HL-60 (cell line): ENCODE measurements around the gene EVA1C.

Source experiments
- DNase-seq, 2 experiments: peaks; one replicate each; pipeline ENCODE4 v3.0.0-alpha.2; 2010 to 2020; ENCODE audit warnings: low read depth in 1 of 2, low spot score in 1 of 2
- H3K27ac ChIP-seq: fragments of 250-450 bp; sonication (Bioruptor Pico); replicated peaks from 2 replicates; pipeline ENCODE4 v1.5.1; 2020; ENCODE audit warnings: mild to moderate bottlenecking, moderate library complexity
- H3K27me3 ChIP-seq: fragments of 250-450 bp; sonication (Bioruptor Pico); 2 replicates; pipeline ENCODE4 v1.5.1; 2021; ENCODE audit warnings: mild to moderate bottlenecking, moderate library complexity; ENCODE audit not compliant: insufficient read depth, poor library complexity, severe bottlenecking
- H3K4me3 ChIP-seq: replicated peaks from 2 replicates; pipeline ENCODE4 v1.5.1; 2011; ENCODE audit warnings: mild to moderate bottlenecking, control low read depth, low read length; ENCODE audit not compliant: insufficient read depth
- GABPA ChIP-seq: IDR thresholded peaks from 2 replicates; pipeline ENCODE4 v1.6.1; 2012; ENCODE audit warnings: low read depth
- POLR2AphosphoS5 ChIP-seq: IDR thresholded peaks from 2 replicates; pipeline ENCODE4 v1.6.1; 2012; ENCODE audit warnings: low read depth
- SPI1 ChIP-seq: IDR thresholded peaks from 2 replicates; pipeline ENCODE4 v1.6.1; 2012; ENCODE audit warnings: low read depth, mild to moderate bottlenecking, borderline replicate concordance
- TF ChIP-seq, protein P1 (sequence below): IDR thresholded peaks from 2 replicates; pipeline ENCODE4 v1.6.1; 2012; ENCODE audit warnings: low read depth; ENCODE audit not compliant: insufficient replicate concordance
- TF ChIP-seq, protein P2 (sequence below): IDR thresholded peaks from one replicate; pipeline ENCODE4 v1.5.1; 2011; ENCODE audit warnings: low read length, control low read depth, inconsistent platforms; ENCODE audit not compliant: insufficient read depth

Gene EVA1C

DNA sequence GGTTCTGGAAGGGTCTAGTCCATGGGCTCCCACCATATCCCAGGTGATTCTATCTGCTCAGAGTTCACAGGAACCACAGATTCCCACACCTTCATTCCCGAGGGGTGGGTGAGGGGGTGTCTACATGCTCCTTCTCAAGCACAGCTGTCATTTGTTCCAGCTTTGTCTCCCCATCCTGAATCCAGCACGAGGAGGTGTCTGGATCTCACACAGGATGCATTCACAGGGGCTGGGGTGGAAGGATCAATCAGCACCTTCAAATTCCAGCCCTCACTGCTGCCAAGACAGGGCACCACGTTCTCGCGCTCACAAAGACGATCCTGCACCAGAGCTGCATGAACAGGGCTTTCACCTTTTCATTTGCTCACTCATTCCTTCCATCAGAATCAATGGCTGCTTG is 120.1 kb downstream of the EVA1C start:
- Histone ChIP-seq H3K4me3 (no peak overlapping the region), H3K27me3 (no peaks in the 10 kb centered on the region), H3K27ac (no peak overlapping the region)
- TF ChIP-seq POLR2AphosphoS5: no peak
- no peak for TF ChIP-seq SPI1
- TF ChIP-seq, protein P1, sequence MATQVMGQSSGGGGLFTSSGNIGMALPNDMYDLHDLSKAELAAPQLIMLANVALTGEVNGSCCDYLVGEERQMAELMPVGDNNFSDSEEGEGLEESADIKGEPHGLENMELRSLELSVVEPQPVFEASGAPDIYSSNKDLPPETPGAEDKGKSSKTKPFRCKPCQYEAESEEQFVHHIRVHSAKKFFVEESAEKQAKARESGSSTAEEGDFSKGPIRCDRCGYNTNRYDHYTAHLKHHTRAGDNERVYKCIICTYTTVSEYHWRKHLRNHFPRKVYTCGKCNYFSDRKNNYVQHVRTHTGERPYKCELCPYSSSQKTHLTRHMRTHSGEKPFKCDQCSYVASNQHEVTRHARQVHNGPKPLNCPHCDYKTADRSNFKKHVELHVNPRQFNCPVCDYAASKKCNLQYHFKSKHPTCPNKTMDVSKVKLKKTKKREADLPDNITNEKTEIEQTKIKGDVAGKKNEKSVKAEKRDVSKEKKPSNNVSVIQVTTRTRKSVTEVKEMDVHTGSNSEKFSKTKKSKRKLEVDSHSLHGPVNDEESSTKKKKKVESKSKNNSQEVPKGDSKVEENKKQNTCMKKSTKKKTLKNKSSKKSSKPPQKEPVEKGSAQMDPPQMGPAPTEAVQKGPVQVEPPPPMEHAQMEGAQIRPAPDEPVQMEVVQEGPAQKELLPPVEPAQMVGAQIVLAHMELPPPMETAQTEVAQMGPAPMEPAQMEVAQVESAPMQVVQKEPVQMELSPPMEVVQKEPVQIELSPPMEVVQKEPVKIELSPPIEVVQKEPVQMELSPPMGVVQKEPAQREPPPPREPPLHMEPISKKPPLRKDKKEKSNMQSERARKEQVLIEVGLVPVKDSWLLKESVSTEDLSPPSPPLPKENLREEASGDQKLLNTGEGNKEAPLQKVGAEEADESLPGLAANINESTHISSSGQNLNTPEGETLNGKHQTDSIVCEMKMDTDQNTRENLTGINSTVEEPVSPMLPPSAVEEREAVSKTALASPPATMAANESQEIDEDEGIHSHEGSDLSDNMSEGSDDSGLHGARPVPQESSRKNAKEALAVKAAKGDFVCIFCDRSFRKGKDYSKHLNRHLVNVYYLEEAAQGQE: no peak
- TF ChIP-seq, protein P2, sequence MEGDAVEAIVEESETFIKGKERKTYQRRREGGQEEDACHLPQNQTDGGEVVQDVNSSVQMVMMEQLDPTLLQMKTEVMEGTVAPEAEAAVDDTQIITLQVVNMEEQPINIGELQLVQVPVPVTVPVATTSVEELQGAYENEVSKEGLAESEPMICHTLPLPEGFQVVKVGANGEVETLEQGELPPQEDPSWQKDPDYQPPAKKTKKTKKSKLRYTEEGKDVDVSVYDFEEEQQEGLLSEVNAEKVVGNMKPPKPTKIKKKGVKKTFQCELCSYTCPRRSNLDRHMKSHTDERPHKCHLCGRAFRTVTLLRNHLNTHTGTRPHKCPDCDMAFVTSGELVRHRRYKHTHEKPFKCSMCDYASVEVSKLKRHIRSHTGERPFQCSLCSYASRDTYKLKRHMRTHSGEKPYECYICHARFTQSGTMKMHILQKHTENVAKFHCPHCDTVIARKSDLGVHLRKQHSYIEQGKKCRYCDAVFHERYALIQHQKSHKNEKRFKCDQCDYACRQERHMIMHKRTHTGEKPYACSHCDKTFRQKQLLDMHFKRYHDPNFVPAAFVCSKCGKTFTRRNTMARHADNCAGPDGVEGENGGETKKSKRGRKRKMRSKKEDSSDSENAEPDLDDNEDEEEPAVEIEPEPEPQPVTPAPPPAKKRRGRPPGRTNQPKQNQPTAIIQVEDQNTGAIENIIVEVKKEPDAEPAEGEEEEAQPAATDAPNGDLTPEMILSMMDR: no peak
- no peak for TF ChIP-seq GABPA
- DNase-seq: no peak

DNA sequence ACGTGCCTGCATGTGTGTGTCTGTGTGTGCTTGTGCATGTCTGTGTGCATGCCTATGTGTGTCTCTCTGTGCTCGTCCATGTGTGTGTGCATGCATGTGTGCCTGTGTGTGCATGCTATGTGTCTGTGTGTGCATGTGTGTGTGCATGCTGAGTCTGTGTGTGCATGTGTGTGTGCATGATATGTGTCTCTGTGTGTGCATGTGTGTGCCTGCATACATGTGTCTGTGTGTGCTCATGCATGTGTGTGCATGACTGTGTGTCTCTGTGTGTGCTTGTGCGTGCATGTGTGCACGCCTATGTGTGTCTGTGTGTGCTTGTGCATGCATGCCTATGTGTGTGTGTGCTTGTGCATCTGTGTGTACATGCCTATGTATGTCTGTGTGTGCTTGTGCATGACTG is 120.5 kb downstream of the EVA1C start:
- no peaks in the 10 kb centered on the region for H3K27me3 ChIP-seq
- H3K4me3 ChIP-seq: no peak overlapping the region
- TF ChIP-seq, protein P1: no peak
- TF ChIP-seq SPI1 (no peak), GABPA (no peak), POLR2AphosphoS5 (no peak)
- TF ChIP-seq, protein P2: no peak
- no peak for DNase-seq
- H3K27ac ChIP-seq: no peak overlapping the region

DNA sequence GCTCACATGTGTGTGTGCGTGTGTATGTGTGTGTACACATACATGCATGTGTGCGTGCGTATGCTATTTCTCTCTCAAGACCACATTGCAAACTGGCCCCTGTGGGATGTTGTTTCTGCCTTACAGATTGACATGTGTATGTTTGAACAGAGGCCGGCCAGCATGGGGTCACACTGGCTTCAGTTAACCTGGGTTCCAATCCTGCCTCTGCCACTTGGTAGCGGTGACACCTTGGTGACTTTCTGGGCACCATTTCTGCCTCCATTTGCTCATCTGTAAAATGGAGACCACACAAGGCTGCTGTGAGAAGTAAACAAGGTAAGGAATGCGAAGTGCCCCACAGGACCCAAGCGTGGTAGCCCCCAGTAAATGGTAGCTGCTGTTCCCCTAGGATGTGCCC is 121.1 kb downstream of the EVA1C start:
- no peak for DNase-seq
- H3K27me3 ChIP-seq: peaks cover 5% of the 10 kb centered on the region
- TF ChIP-seq, protein P1: no peak
- TF ChIP-seq, protein P2: no peak
- TF ChIP-seq SPI1 (no peak), GABPA (no peak), POLR2AphosphoS5 (no peak)
- H3K4me3 ChIP-seq: no peak overlapping the region
- no peak overlapping the region for H3K27ac ChIP-seq
